Activated naive CD8-positive, alpha-beta T cell treated with anti-CD3 and anti-CD28 coated beads, Interleukin-2, amount 50 U/mL, for 24 hours (primary cell): ENCODE results near the gene TEKT2.

ENCODE experiments used
- ATAC-seq: fragments of 150-1000 bp; cut with Tn5 transposase; one replicate; pipeline ENCODE4 v1.10.0; 2021
- DNase-seq: peaks from one replicate; pipeline ENCODE4 v3.0.0; 2021
- H3K27ac Mint-ChIP-seq: one replicate; pipeline ENCODE4 v1.8.0; 2021; ENCODE audit warnings: mild to moderate bottlenecking, mixed read lengths
- H3K27me3 Mint-ChIP-seq: one replicate; pipeline ENCODE4 v1.8.0; 2021; ENCODE audit warnings: mixed read lengths
- H3K36me3 Mint-ChIP-seq: one replicate; pipeline ENCODE4 v1.8.0; 2021; ENCODE audit warnings: low read depth, mixed read lengths
- H3K4me1 Mint-ChIP-seq: one replicate; pipeline ENCODE4 v1.8.0; 2021; ENCODE audit warnings: mixed read lengths
- H3K4me3 Mint-ChIP-seq: one replicate; pipeline ENCODE4 v1.8.0; 2021; ENCODE audit warnings: mild to moderate bottlenecking, moderate library complexity, mixed read lengths
- H3K9me3 Mint-ChIP-seq: one replicate; pipeline ENCODE4 v1.8.0; 2021; ENCODE audit warnings: mixed read lengths

Gene TEKT2

DNA sequence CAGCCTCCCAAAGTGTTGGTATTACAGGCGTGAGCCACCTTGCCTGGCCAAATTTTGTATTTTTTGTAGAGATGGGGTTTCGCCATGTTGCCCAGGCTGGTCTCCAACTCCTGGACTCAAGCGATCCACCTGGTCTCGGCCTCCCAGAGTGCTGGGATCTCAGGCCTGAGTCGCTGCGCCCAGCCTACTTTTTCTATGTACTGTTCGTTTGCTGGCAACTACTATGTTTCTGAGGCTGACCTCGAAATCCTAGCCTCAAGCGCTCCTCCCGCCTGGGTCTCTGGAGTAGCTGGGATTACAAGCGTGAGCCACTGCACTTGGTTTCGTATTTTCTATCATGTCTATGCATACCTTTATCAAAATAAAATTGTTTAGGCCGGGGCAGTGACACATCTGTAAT lies 675 bp upstream of the TEKT2 start:
- DNase-seq (no peak), ATAC-seq (no peak)
- H3K4me1 Mint-ChIP-seq, result peaks cover 4% of the 10 kb centered on the region
- H3K36me3 Mint-ChIP-seq, result no peaks in the 10 kb centered on the region
- H3K27me3 Mint-ChIP-seq, result peaks cover 37% of the 10 kb centered on the region
- H3K4me3 Mint-ChIP-seq, result no peak overlapping the region
- no peak overlapping the region for H3K27ac Mint-ChIP-seq
- no peaks in the 10 kb centered on the region for H3K9me3 Mint-ChIP-seq

DNA sequence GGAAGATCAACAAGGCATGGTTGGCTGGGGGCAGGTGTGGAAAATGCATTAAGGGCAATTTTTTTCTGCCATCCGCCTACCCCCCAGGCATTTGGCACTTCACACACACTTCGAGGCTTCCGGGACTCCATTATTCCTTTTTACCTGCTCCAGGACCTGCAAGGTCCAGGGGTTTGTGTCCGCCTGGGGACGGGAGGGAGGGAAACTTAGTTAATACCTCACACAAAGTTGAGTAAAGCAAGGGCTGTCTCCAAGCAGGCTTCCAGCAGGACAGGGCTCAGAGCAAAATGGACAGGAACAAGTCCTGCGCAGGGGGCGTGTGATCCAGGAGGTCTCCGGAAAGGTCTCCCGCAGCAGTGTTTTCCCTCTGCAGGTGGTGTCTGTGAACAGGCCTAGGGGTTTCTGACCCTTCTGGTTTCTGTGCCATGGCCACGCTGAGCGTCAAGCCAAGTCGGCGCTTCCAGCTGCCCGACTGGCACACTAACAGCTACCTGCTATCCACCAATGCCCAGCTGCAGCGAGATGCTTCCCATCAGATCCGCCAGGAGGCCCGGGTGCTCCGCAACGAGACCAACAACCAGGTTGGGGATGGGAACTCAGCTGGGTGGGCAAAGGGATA lies 712 bp downstream of the TEKT2 start:
- Mint-ChIP-seq H3K27me3 (peaks cover 35% of the 10 kb centered on the region), H3K27ac (no peak overlapping the region), H3K4me1 (peaks cover 8% of the 10 kb centered on the region), H3K9me3 (no peaks in the 10 kb centered on the region), H3K36me3 (peaks cover 4% of the 10 kb centered on the region), H3K4me3 (peak overlapping the region; percentile 34)
- DNase-seq (no peak), ATAC-seq (no peak)

DNA sequence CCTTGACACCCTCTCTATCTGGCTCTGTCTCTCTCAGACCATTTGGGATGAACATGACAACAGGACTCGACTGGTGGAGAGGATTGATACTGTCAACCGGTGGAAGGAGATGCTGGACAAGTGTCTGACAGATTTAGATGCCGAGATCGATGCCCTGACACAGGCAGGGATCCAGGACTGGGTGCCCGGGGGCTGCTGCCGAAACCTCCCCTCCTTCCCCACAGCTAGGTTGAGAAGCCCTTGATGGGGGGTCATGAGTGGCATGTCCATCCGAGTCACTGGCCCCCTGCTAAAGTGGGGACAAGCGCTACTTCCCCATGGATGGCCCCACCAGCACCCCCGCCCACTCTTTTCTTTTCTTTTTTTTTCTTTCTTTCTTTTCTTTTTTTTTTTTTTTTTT lies 1.2 kb downstream of the TEKT2 start:
- H3K36me3 Mint-ChIP-seq, result peaks cover 8% of the 10 kb centered on the region
- H3K27me3 Mint-ChIP-seq, result peaks cover 35% of the 10 kb centered on the region
- ATAC-seq, result no peak
- no peak overlapping the region for H3K4me3 Mint-ChIP-seq
- no peaks in the 10 kb centered on the region for H3K9me3 Mint-ChIP-seq
- peaks cover 14% of the 10 kb centered on the region for H3K4me1 Mint-ChIP-seq
- no peak for DNase-seq
- no peak overlapping the region for H3K27ac Mint-ChIP-seq

DNA sequence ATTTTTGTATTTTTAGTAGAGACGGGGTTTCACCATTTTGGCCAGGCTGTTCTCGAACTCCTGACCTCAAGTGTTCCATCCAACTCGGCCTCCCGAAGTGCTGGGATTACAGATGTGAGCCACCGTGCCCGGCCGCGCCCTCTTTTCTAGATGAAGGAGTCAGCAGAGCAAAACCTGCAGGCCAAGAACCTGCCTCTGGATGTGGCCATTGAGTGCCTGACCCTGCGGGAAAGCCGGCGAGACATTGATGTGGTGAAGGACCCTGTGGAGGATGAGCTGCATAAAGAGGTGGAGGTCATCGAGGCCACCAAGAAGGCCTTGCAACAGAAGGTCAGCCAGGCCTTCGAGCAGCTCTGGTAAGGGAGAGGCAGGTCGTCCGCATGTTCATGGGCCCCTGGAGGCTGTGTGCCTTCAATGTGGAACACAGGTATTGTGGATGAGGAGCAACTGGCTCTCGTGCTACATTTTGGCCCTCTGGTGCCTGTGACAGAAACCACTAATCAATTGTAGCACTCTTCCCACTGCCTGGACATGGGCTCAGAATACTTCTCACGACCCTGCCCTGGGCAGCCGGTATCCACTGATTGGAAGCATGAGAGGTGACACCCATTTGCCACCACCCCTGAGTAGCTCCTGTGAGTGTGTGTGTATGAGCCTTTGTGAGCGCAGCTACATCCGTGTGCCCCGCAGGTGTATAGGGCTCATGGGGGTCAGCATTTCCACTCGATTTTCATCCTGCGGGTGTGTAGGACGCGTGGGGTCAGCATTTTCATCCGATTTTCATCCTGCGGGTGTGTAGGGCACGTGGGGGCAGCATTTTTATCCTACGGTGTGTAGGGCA lies 2.0 kb downstream of the TEKT2 start:
- Mint-ChIP-seq H3K27me3 (peaks cover 29% of the 10 kb centered on the region), H3K4me3 (no peak overlapping the region), H3K36me3 (peaks cover 9% of the 10 kb centered on the region), H3K27ac (no peak overlapping the region), H3K4me1 (peaks cover 16% of the 10 kb centered on the region), H3K9me3 (no peaks in the 10 kb centered on the region)
- ATAC-seq (no peak), DNase-seq (no peak)

DNA sequence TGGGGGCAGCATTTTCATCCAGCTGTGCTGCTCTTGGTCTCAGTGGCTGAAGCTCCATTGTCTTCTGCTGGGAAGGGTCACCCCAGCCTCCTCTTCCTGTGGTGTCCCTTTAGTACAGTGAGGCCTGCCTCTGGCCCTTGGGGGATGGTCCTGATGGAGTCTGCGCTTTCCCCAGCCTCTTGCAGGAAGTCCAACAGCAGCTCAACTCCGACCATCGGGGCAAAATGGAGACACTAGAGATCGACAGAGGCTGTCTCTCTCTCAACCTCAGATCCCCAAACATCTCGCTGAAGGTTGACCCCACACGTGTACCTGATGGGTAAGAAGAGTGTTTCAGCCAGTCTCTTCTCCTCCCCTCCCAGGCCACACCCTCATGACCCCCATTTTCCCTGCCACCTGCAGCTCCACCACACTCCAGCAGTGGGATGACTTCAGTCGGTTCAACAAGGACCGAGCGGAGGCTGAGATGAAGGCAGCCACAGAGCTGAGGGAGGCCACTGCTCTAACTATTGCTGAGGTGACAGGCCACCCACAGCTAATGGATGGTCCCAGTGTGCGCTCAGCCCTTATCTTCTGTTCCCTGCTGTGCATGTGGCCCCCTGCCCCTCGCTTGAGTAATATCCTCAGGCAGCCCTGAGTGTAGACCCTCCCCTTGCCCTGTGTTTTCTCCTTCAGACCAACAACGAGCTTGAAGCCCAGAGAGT lies 2.8 kb downstream of the TEKT2 start:
- Mint-ChIP-seq H3K27ac (peak overlapping the region; percentile 46), H3K36me3 (peaks cover 11% of the 10 kb centered on the region), H3K9me3 (no peaks in the 10 kb centered on the region), H3K27me3 (peaks cover 27% of the 10 kb centered on the region), H3K4me1 (peaks cover 21% of the 10 kb centered on the region), H3K4me3 (no peak overlapping the region)
- ATAC-seq (no peak), DNase-seq (no peak)

DNA sequence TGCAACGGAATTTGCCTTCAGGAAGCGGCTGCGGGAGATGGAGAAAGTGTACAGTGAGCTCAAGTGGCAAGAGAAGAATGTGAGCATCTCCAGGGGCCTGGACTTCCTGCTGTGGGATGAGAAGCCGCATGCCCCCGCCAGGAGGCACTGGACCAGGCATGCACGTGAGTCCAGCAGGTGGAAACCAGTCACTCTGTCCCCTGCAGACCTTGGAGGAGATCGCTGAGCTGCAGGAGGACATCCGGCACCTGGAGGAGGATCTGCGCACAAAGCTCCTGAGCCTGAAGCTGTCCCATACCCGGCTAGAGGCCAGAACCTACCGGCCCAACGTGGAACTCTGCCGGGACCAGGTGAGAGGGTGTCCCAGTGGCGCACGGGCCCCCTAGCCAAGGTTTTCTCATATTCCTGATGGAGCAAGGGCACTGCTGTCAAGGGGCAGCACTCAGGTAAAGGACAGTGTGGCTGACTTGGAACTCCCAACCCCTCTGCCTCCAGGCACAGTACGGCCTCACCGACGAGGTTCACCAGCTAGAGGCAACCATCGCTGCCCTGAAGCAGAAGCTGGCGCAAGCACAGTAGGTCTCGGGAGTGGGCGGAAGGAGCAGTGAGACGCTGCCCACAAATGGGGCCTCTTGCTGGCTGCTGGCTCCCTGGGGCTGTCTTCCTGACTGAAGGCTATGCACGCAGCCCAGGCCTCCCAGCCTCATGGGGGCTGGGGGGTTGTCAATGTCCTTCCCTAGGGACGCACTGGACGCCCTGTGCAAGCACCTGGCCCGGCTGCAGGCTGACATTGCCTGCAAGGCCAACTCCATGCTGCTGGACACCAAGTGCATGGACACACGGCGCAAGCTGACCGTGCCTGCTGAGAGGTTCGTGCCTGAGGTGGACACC lies 3.6 kb downstream of the TEKT2 start:
- Mint-ChIP-seq H3K27me3 (peaks cover 19% of the 10 kb centered on the region), H3K4me1 (peaks cover 21% of the 10 kb centered on the region), H3K9me3 (no peaks in the 10 kb centered on the region), H3K4me3 (no peak overlapping the region), H3K27ac (peak overlapping the region; percentile 46), H3K36me3 (peaks cover 15% of the 10 kb centered on the region)
- ATAC-seq (no peak), DNase-seq (no peak)

DNA sequence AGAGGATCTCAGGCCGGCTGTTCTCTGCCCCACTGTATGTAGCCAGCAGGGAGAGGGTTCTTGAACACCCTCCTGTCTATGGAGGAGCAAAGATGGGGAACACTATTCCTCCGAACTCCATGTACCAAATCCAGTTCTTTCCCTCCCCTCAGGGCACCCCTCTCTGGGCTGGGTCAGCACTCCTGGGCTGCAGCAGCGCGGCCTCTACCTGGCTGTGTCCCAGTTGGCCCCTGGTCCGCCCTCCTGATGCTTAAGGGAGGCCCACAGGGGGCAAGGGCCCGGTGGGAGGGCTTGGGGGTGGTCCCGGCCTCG lies 4.3 kb downstream of the TEKT2 start:
- Mint-ChIP-seq H3K27ac (no peak overlapping the region), H3K9me3 (no peaks in the 10 kb centered on the region), H3K4me1 (peaks cover 21% of the 10 kb centered on the region), H3K4me3 (peak overlapping the region; percentile 95), H3K36me3 (peaks cover 18% of the 10 kb centered on the region), H3K27me3 (peaks cover 16% of the 10 kb centered on the region)
- ATAC-seq (no peak), DNase-seq (no peak)

DNA sequence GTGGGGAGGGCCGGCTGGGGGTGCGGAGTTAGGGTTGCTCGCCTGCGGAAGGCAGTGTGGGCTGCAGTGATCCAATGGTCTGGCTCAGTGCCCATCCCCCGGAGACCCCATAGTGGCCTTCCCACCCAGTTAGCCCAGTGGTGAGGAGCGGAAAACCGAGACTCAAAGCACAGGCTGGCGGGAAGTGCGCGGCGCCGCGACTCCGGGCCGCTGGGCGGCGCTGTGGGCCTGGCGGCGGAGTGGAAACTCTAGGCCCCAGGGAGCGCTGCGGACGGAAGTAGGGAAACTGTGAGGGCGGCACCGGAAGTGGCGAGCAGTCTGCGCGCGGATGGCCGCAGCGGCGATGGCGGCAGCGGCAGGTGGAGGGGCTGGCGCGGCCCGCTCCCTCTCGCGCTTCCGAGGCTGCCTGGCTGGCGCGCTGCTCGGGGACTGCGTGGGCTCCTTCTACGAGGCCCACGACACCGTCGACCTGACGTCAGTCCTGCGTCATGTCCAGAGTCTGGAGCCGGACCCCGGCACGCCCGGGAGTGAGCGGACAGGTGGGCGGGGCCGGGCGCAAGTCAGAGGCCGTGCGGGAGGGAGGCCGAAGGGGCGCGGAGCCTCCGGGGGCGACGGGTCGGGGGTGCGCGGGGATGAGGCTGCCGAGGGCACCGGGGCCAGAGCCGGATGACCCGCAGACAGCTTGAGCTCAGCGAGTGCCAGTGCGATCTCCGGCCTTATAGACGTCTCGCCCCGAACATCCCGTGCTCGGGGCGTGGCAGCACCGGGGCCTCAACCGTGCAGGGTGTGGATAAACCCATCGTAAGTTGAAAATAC lies 4.9 kb downstream of the TEKT2 start, which contains the start of gene ADPRS:
Gene ADPRS (plus strand): TSS at position 316 of the 816 bp plus-strand sequence. CDS start 13 bp downstream, at position 329.
- H3K4me1 Mint-ChIP-seq, result peaks cover 21% of the 10 kb centered on the region
- DNase-seq, result peak; percentile 95
- H3K27me3 Mint-ChIP-seq, result peaks cover 14% of the 10 kb centered on the region
- H3K27ac Mint-ChIP-seq, result peak within 1 kb of the TSS; percentile 89
- peak within 1 kb of the TSS; percentile 95 for H3K4me3 Mint-ChIP-seq
- no peaks in the 10 kb centered on the region for H3K9me3 Mint-ChIP-seq
- H3K36me3 Mint-ChIP-seq, result peaks cover 22% of the 10 kb centered on the region
- ATAC-seq, result peak; percentile 89

DNA sequence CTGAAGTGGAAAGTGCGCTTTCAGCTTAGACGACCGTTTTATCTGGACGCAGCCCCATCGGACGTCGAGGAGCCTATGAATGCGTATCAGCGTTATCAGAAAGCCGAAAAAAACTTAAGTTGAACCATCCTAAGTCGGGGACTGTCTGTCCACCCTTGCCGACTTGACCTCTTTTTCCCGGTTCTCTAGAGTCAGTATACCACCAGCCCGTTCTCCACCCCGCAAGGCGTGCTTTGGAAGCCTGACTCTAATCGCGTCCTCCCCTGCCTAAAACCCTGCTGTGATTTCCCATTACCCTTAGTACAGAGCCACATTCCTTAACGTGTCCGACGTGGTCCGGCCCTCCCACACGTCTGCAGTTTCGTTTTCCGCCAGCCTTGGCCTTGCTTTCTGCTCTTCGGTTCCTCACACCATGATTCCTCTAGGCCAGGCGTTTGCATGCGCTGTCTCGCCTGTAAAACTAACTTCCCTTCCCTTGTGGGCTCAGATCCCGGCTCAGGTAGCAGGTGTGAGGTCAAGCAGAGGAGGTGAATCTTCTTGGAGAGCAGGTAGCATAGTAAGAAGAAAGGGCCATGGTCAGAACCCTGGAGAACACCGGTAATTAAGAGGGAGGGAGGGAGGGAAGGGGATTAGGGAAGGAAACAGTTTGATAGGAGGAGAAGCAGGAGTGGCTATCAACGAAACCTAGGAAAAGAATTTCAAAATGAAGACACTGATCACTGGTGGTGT lies 5.7 kb downstream of the TEKT2 start:
- no peak for ATAC-seq

DNA sequence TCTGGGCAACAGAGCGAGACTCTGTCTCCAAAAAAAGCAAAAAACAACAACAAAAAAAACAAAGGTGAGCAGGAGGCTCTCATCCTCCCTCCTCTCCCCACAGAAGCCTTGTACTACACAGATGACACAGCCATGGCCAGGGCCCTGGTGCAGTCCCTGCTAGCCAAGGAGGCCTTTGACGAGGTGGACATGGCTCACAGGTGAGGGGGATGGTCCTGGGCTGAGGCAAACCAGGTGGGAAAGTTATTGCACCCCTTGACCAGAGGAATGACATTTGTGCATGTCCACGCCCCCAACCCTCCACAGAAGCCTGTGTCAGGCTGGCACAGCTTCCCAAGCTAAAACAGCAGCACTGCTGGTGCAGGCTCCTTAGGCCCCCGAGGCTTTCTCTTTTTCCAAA lies 7.2 kb downstream of the TEKT2 start:
- DNase-seq (no peak), ATAC-seq (no peak)
- peak overlapping the region; percentile 24 for H3K4me3 Mint-ChIP-seq
- peaks cover 4% of the 10 kb centered on the region for H3K27me3 Mint-ChIP-seq
- peaks cover 22% of the 10 kb centered on the region for H3K36me3 Mint-ChIP-seq
- H3K4me1 Mint-ChIP-seq, result peaks cover 18% of the 10 kb centered on the region
- no peak overlapping the region for H3K27ac Mint-ChIP-seq
- H3K9me3 Mint-ChIP-seq, result no peaks in the 10 kb centered on the region

More for the DNA sequence above, 5.7 kb downstream of the TEKT2 start:
- peak; percentile 34 for DNase-seq
- peaks cover 11% of the 10 kb centered on the region for H3K27me3 Mint-ChIP-seq
- H3K4me3 Mint-ChIP-seq, result peak overlapping the region; percentile 95
- peaks cover 22% of the 10 kb centered on the region for H3K36me3 Mint-ChIP-seq
- H3K4me1 Mint-ChIP-seq, result peaks cover 18% of the 10 kb centered on the region
- H3K9me3 Mint-ChIP-seq, result no peaks in the 10 kb centered on the region
- peak overlapping the region; percentile 89 for H3K27ac Mint-ChIP-seq

DNA sequence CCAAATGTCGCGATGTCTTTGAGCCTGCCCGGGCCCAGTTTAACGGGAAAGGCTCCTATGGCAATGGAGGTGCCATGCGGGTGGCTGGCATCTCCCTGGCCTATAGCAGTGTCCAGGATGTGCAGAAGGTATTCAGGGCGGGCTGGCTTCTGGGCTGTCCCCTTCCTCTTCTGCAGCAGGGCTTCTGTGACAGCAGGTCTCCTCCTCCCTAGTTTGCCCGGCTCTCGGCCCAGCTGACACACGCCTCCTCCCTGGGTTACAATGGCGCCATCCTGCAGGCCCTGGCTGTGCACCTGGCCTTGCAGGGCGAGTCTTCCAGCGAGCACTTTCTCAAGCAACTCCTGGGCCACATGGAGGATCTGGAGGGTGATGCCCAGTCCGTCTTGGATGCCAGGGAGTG lies 7.8 kb downstream of the TEKT2 start:
- Mint-ChIP-seq H3K9me3 (no peaks in the 10 kb centered on the region), H3K27me3 (no peaks in the 10 kb centered on the region), H3K4me3 (peak overlapping the region; percentile 24), H3K4me1 (peaks cover 18% of the 10 kb centered on the region), H3K27ac (no peak overlapping the region), H3K36me3 (peaks cover 22% of the 10 kb centered on the region)
- no peak for DNase-seq
- ATAC-seq, result no peak

DNA sequence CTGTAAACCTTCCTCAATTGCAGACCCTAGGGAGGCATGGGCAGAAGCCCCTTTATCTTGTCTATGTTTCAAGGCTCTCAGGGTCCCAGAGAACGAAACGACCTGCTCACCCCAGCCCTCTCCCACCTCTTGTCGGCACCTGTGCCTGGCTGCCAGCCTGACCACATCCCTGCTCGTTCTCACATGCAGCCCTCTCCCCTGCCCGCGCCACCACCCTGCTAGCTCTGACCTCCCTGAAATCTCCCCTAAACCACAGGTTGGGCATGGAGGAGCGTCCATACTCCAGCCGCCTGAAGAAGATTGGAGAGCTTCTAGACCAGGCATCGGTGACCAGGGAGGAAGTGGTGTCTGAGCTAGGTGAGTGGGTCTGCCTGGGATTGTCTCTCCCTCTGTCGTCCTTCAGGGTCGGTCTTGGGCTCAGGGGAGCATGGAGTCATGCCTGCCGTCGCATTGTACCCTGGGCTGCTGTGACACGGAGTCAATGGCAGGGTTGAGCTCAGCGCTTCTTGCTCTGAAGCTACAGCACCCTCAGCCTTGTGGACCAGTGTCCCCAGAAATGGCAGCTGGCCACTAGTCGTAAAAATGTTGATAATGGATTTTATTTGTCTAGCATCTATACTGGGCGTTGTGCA lies 8.4 kb downstream of the TEKT2 start:
- peaks cover 22% of the 10 kb centered on the region for H3K36me3 Mint-ChIP-seq
- DNase-seq (no peak), ATAC-seq (no peak)
- peaks cover 18% of the 10 kb centered on the region for H3K4me1 Mint-ChIP-seq
- no peaks in the 10 kb centered on the region for H3K27me3 Mint-ChIP-seq
- no peaks in the 10 kb centered on the region for H3K9me3 Mint-ChIP-seq
- no peak overlapping the region for H3K27ac Mint-ChIP-seq
- H3K4me3 Mint-ChIP-seq, result no peak overlapping the region

DNA sequence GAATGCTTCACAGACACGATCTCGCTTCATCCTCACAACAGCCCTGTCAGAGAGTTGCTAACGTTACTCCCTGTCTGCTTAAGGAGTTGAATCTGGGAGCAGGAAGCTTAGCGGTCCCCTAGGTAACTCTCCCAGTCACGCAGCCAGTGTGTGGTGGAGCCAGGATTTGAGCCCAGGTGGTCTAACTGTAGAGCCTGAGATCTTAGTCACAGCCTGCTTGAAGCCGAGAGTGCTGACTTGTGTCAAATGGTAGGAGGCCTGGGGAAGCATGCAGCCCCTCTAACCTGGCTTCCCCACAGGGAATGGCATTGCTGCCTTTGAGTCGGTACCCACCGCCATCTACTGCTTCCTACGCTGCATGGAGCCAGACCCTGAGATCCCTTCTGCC lies 8.9 kb downstream of the TEKT2 start:
- Mint-ChIP-seq H3K27ac (no peak overlapping the region), H3K36me3 (peaks cover 22% of the 10 kb centered on the region)
- ATAC-seq, result no peak

More for the DNA sequence above, 8.9 kb downstream of the TEKT2 start:
- peaks cover 18% of the 10 kb centered on the region for H3K4me1 Mint-ChIP-seq
- no peaks in the 10 kb centered on the region for H3K27me3 Mint-ChIP-seq
- DNase-seq, result no peak
- no peaks in the 10 kb centered on the region for H3K9me3 Mint-ChIP-seq
- no peak overlapping the region for H3K4me3 Mint-ChIP-seq
